Esophagus squamous epithelium (tissue), 5 donors: ENCODE data around the gene BFSP1. TPM values are rescaled to one million over a fixed set of nuclear protein-coding genes. Genes with fewer than 3 reads are reported as not detected.
A peak's percentile ranks its signal among the peaks of the same experiment; 100 is the strongest.

Source experiments
- DNase-seq: peaks from one replicate; lab custom pipeline; 2025; lab: John Stamatoyannopoulos, UW
- H3K27ac ChIP-seq, 4 donors: fragments of 200-600 bp; sonication (generic); one replicate each; pipeline ENCODE4 v1.5.1; 2016 to 2019; ENCODE audit warnings: mild to moderate bottlenecking in 1 of 4
- H3K27me3 ChIP-seq, 4 donors: fragments of 200-600 bp; sonication (generic); 1 replicate in 3 of 4; 2 replicates in 1 of 4; pipeline versions ENCODE4 v1.5.1 to v1.6.0; 2017 to 2021; ENCODE audit warnings: antibody characterized with exemption in 1 of 4
- H3K36me3 ChIP-seq, 3 donors: fragments of 200-600 bp; sonication (generic); one replicate each; pipeline ENCODE4 v1.5.1; 2016 to 2019
- H3K4me1 ChIP-seq, 3 donors: fragments of 200-600 bp; sonication (generic); one replicate each; pipeline ENCODE4 v1.5.1; 2017 to 2019
- H3K4me3 ChIP-seq, 4 donors: fragments of 200-600 bp; sonication (generic); 1 replicate in 3 of 4; 2 replicates in 1 of 4; pipeline ENCODE4 v1.5.1; 2016 to 2019; ENCODE audit warnings: mild to moderate bottlenecking in 2 of 4, moderate library complexity in 1 of 4
- H3K9me3 ChIP-seq, 3 donors: fragments of 200-600 bp; sonication (generic); one replicate each; pipeline ENCODE4 v1.5.1; 2016 to 2019
- POLR2A ChIP-seq, 4 donors: fragments of 450-650 bp; IDR thresholded peaks; one replicate each; pipeline ENCODE4 v1.6.1; 2017; ENCODE audit warnings: antibody characterized with exemption in 4 of 4, mild to moderate bottlenecking in 4 of 4, moderate library complexity in 3 of 4
- WGBS, 2 donors: methylation state at CpG; one replicate each; pipeline ENCODE4 v1.1.5; 2018; 5-methylcytosine and 5-hydroxymethylcytosine counted together
- intact Hi-C: fragments of 100-400 bp; cut with DNase I; formaldehyde crosslinking; loops from one replicate; pipeline ENCODE4 v1.15.0; 2022
- total RNA-seq, 4 donors: library from RNA; depleted of rRNA; stranded (reverse); fragments of >200 nt; gene quantifications; one replicate each; pipeline ENCODE4 v1.1.0, GENCODE V29; 2016
- TF ChIP-seq, protein P1 (sequence below), 6 experiments: fragments of 450-650 bp in 4 of 6; fragments of 200-600 bp in 2 of 6; sonication (generic) in 2 of 6; IDR thresholded peaks; one replicate each; pipeline ENCODE4 v1.5.1; 2016 to 2019; ENCODE audit warnings: antibody characterized with exemption in 6 of 6, mild to moderate bottlenecking in 4 of 6, moderate library complexity in 4 of 6
- donor health status: DM: yes; HTN: yes; CAD: no.

The BFSP1 gene
- total RNA-seq, 4 donors from 2014 or later, result 0.56 to 1.3 (median 1.00) TPM

DNA sequence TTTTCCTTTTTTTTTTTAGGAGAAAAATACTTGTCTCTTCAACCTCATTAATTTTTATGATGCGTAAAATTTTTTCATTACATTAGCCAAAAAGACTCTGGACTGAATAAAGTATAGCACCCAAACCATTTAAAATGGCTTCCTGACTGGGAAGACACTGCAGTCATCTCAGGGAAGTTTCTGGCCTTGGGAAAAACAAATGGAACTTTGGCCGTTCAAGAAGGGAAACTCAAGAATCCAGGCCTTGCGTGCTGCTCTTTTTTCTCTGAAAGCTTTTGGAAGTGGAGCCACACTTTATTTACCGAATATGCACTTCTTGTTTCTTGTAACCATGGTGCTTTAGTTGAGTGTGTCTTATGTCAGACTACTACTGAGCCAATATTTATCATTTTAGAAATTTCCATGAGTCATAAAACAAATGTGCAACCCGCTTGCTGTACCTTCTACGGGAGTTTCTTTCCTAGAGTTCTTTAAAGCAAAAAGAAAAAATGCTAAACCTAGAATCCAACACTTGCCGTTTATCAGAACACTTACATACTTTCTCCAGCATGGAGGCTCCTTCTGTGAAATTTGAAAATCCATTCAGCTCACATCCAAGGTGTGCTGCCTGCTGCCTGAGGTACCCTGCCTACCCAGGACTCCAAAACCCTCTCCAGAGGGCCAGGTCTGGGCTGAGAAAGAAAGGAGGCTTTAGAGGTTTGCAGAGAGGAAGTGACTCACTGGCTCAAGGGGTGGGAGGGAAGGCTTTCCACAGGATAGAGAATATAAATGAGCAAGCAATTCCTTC lies 27.2 kb upstream of the BFSP1 start:
- 15 to 16% methylated on average over 7 of the region's 7 CpGs for WGBS, 2 donors
- no peaks in the 10 kb centered on the region for H3K27me3 ChIP-seq
- peak overlapping the region in 3 of 4 donors; percentile 16 to 42 (median 26) for H3K4me3 ChIP-seq
- H3K27ac ChIP-seq, result peak overlapping the region; percentile 85 to 96 (median 92)
- no peaks in the 10 kb centered on the region for H3K36me3 ChIP-seq
- H3K9me3 ChIP-seq, result no peaks in the 10 kb centered on the region
- TF ChIP-seq POLR2A (IDR thresholded peaks at IDR 0.05), result peak in 2 of 4 donors; percentile 17 to 48
- TF ChIP-seq, protein P1, sequence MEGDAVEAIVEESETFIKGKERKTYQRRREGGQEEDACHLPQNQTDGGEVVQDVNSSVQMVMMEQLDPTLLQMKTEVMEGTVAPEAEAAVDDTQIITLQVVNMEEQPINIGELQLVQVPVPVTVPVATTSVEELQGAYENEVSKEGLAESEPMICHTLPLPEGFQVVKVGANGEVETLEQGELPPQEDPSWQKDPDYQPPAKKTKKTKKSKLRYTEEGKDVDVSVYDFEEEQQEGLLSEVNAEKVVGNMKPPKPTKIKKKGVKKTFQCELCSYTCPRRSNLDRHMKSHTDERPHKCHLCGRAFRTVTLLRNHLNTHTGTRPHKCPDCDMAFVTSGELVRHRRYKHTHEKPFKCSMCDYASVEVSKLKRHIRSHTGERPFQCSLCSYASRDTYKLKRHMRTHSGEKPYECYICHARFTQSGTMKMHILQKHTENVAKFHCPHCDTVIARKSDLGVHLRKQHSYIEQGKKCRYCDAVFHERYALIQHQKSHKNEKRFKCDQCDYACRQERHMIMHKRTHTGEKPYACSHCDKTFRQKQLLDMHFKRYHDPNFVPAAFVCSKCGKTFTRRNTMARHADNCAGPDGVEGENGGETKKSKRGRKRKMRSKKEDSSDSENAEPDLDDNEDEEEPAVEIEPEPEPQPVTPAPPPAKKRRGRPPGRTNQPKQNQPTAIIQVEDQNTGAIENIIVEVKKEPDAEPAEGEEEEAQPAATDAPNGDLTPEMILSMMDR (IDR thresholded peaks at IDR 0.05), result no peak
- intact Hi-C loops, result no loop called here
- peaks cover 25 to 62% (median 41%) of the 10 kb centered on the region in 3 donors for H3K4me1 ChIP-seq
- no peak for DNase-seq

DNA sequence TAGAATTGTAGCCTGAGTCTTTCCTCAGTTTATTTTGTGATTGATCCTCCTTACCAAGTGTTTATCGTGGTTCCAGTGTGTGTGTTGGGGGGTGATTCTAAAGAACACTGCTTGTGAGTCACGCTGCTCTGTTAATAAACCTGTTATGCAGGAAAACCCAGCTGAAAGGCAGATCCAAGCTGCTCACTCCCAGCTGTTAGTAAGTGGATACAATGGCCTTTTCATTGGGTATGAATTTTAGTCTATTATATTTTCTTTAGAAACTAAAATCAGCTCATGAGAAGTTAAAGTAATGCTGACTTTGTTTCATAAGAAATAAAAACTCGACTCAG lies 26.5 kb upstream of the BFSP1 start:
- 18 to 19% methylated on average over 3 of the region's 3 CpGs for WGBS, 2 donors
- DNase-seq, result no peak
- no peak for TF ChIP-seq POLR2A (IDR thresholded peaks at IDR 0.05)
- TF ChIP-seq, protein P1 (IDR thresholded peaks at IDR 0.05), result no peak
- Histone ChIP-seq H3K36me3 (no peaks in the 10 kb centered on the region), H3K27ac (peak overlapping the region; percentile 85 to 96 (median 92)), H3K9me3 (no peaks in the 10 kb centered on the region), H3K4me1 (peaks cover 25 to 56% (median 41%) of the 10 kb centered on the region in 3 donors), H3K4me3 (peak overlapping the region in 3 of 4 donors; percentile 8 to 42 (median 16)), H3K27me3 (no peaks in the 10 kb centered on the region)
- intact Hi-C loops, result no loop called here

DNA sequence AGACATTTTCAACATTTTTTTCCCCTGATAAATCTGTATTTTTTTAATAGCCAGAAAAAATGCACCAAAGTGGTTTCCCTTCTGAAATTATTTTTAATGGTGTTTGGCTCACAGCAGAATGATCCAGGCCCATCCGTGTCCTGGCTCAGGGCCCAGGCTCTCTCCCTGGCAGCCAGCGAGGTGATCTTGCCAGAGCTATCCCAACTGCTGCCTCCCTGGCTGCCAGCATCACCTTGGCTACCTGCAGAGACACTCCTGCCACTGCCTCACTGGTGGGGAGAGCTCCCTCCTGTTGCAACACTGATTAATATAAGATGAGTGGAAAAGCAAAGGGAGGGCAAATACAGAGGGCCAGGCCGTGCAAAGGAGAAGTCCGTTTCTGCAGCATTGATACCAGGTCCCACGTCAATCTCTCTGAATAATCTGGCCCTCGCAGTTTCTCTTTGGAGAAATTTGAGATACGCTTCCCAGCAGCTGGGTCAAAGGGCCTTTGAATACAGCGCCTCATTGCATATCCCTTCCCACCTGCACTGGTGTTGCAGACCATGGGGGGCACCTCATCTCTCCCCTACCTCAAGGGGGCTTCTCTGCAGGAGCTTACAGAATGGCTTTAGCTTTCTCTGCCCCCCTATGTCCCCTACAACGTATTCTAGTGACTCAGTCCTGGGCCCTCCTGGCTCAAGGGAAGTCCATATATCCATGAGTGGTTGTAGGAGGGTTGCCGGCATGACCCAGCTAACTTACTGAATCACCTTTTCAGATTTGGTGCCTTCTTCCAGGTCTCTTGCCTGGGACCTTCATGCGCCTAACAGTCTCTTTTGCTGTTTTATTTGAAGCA lies 25.9 kb upstream of the BFSP1 start:
- Histone ChIP-seq H3K4me3 (peak overlapping the region in 3 of 4 donors; percentile 6 to 42 (median 8)), H3K4me1 (peaks cover 25 to 56% (median 41%) of the 10 kb centered on the region in 3 donors), H3K36me3 (no peaks in the 10 kb centered on the region), H3K27me3 (no peaks in the 10 kb centered on the region), H3K27ac (peak overlapping the region; percentile 85 to 96 (median 92)), H3K9me3 (no peaks in the 10 kb centered on the region)
- WGBS, 2 donors, result 38 to 39% methylated on average over 7 to 10 of the region's 11 CpGs
- DNase-seq, result no peak
- no peak for TF ChIP-seq POLR2A (IDR thresholded peaks at IDR 0.05)
- TF ChIP-seq, protein P1 (IDR thresholded peaks at IDR 0.05), result no peak
- intact Hi-C loops, result no loop called here

DNA sequence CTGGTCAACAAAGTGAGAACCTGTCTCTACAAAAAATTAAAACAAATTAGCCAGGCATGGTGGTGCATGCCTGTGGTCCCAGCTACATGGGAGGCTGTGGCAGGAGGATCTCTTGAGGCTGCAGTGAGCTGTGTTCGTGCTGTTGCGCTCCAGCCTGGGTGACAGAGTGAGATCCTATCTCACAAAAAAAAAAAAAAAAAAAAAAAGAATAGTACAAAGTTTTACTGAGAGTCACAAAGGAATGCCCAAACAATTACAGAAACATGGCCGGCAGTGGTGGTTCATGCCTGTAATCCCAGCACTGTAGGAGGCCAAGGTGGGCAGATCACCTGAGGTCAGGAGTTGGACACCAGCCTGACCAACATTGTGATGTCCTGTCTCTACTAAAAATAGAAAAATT lies 23.9 kb upstream of the BFSP1 start:
- no peak for TF ChIP-seq POLR2A (IDR thresholded peaks at IDR 0.05)
- TF ChIP-seq, protein P1 (IDR thresholded peaks at IDR 0.05), result no peak
- H3K36me3 ChIP-seq, result no peaks in the 10 kb centered on the region
- peaks cover 25 to 49% (median 33%) of the 10 kb centered on the region in 3 donors for H3K4me1 ChIP-seq
- no peak overlapping the region for H3K4me3 ChIP-seq
- no peaks in the 10 kb centered on the region for H3K27me3 ChIP-seq
- no peak for DNase-seq
- peak overlapping the region in 2 of 4 donors; percentile 92 to 96 for H3K27ac ChIP-seq
- intact Hi-C loops, result no loop called here
- 96 to 100% methylated on average over 3 of the region's 3 CpGs for WGBS, 2 donors
- no peaks in the 10 kb centered on the region for H3K9me3 ChIP-seq
